Progenitor cell of endocrine pancreas (in vitro differentiated cells): ENCODE results near the gene FAM120B. TPM values are rescaled to one million over a fixed set of nuclear protein-coding genes. Genes with fewer than 3 reads are reported as not detected.
A peak's percentile ranks its signal among the peaks of the same experiment; 100 is the strongest.

Source experiments
- DNase-seq: peaks from one replicate; pipeline ENCODE4 v3.0.0; 2021; ENCODE audit warnings: low spot score; ENCODE audit not compliant: unreplicated experiment
- H3K27ac Mint-ChIP-seq: 2 replicates; pipeline ENCODE4 v1.8.0; 2021; ENCODE audit warnings: mild to moderate bottlenecking, moderate library complexity, mixed read lengths
- H3K27me3 Mint-ChIP-seq: 2 replicates; pipeline ENCODE4 v1.8.0; 2021; ENCODE audit warnings: mixed read lengths
- H3K36me3 Mint-ChIP-seq: 2 replicates; pipeline ENCODE4 v1.8.0; 2022; ENCODE audit warnings: mixed read lengths; ENCODE audit not compliant: insufficient read depth
- H3K4me1 Mint-ChIP-seq: 2 replicates; pipeline ENCODE4 v1.8.0; 2021; ENCODE audit warnings: low read depth, mixed read lengths
- H3K4me3 Mint-ChIP-seq: 2 replicates; pipeline ENCODE4 v1.8.0; 2021; ENCODE audit warnings: low read depth, mild to moderate bottlenecking, moderate library complexity, mixed read lengths
- H3K9me3 Mint-ChIP-seq: 2 replicates; pipeline ENCODE4 v1.8.0; 2021; ENCODE audit warnings: low read depth, mixed read lengths
- total RNA-seq: library from RNA; stranded (reverse); gene quantifications from 2 replicates; pipeline ENCODE4 v1.2.1, GENCODE V29; 2021
- TF ChIP-seq, protein P1 (sequence below): fragments of 200-600 bp; sonication (generic); IDR thresholded peaks from one replicate; pipeline ENCODE4 v1.5.0; 2021; ENCODE audit warnings: antibody characterized with exemption, mild to moderate bottlenecking; ENCODE audit not compliant: unreplicated experiment

Gene FAM120B
- total RNA-seq, 1 donor from 2014 or later, result 49.3 TPM

DNA sequence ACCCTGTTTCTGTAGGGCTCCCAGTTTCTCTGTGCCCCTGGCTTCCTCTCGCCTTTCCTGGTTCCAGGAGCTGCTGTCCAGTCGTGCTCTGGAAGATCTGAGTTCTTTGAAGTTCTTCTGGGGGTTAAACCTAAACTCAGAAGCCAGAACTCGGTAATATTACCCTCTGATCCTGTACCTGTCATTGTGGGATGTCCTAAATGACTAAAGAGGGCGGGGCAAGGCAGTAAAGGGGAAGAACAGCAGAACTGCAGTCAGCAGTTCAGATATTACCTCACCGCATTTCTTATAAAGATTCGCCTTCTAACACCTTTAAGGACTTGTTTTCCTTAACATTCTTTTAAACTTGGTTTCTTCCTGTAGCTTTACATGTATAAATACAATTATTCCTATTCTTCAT is 63.9 kb downstream of the FAM120B start:
- H3K4me1 Mint-ChIP-seq, result peaks cover 40% of the 10 kb centered on the region
- H3K4me3 Mint-ChIP-seq, result no peak overlapping the region
- H3K27me3 Mint-ChIP-seq, result no peaks in the 10 kb centered on the region
- TF ChIP-seq, protein P1, sequence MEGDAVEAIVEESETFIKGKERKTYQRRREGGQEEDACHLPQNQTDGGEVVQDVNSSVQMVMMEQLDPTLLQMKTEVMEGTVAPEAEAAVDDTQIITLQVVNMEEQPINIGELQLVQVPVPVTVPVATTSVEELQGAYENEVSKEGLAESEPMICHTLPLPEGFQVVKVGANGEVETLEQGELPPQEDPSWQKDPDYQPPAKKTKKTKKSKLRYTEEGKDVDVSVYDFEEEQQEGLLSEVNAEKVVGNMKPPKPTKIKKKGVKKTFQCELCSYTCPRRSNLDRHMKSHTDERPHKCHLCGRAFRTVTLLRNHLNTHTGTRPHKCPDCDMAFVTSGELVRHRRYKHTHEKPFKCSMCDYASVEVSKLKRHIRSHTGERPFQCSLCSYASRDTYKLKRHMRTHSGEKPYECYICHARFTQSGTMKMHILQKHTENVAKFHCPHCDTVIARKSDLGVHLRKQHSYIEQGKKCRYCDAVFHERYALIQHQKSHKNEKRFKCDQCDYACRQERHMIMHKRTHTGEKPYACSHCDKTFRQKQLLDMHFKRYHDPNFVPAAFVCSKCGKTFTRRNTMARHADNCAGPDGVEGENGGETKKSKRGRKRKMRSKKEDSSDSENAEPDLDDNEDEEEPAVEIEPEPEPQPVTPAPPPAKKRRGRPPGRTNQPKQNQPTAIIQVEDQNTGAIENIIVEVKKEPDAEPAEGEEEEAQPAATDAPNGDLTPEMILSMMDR, result no peak
- H3K36me3 Mint-ChIP-seq, result peaks cover 7% of the 10 kb centered on the region
- peak overlapping the region; percentile 21 for H3K27ac Mint-ChIP-seq
- no peak for DNase-seq
- H3K9me3 Mint-ChIP-seq, result no peaks in the 10 kb centered on the region

GRCh38 chr6:170371080-170371479 is 64.5 kb downstream of the FAM120B start:
- DNase-seq, result no peak
- no peaks in the 10 kb centered on the region for H3K9me3 Mint-ChIP-seq
- TF ChIP-seq, protein P1, result no peak
- H3K4me1 Mint-ChIP-seq, result peaks cover 38% of the 10 kb centered on the region
- H3K4me3 Mint-ChIP-seq, result no peak overlapping the region
- no peaks in the 10 kb centered on the region for H3K27me3 Mint-ChIP-seq
- H3K27ac Mint-ChIP-seq, result no peak overlapping the region
- peaks cover 7% of the 10 kb centered on the region for H3K36me3 Mint-ChIP-seq

- H3K4me1 Mint-ChIP-seq, result peaks cover 37% of the 10 kb centered on the region
- TF ChIP-seq, protein P1, result no peak
- no peaks in the 10 kb centered on the region for H3K27me3 Mint-ChIP-seq
- no peak for DNase-seq
- no peak overlapping the region for H3K4me3 Mint-ChIP-seq
- H3K9me3 Mint-ChIP-seq, result no peaks in the 10 kb centered on the region
- peaks cover 7% of the 10 kb centered on the region for H3K36me3 Mint-ChIP-seq
- H3K27ac Mint-ChIP-seq, result no peak overlapping the region
These were observed 65.0 kb downstream of the FAM120B start for GRCh38 chr6:170371588-170371987.

- Mint-ChIP-seq H3K9me3 (no peaks in the 10 kb centered on the region), H3K27me3 (no peaks in the 10 kb centered on the region), H3K4me3 (no peak overlapping the region), H3K27ac (peak overlapping the region; percentile 63), H3K4me1 (peaks cover 35% of the 10 kb centered on the region), H3K36me3 (peaks cover 6% of the 10 kb centered on the region)
- TF ChIP-seq, protein P1, result no peak
- no peak for DNase-seq
These were observed 66.1 kb downstream of the FAM120B start for GRCh38 chr6:170372380-170373325.

- Mint-ChIP-seq H3K27me3 (no peaks in the 10 kb centered on the region), H3K4me3 (no peak overlapping the region), H3K36me3 (peaks cover 4% of the 10 kb centered on the region), H3K4me1 (peaks cover 21% of the 10 kb centered on the region), H3K27ac (no peak overlapping the region), H3K9me3 (no peaks in the 10 kb centered on the region)
- TF ChIP-seq, protein P1, result no peak
- DNase-seq, result no peak
These were observed 68.2 kb downstream of the FAM120B start for GRCh38 chr6:170374571-170375444.
